Uterus (tissue), 4 donors: Measurements from ENCODE around the gene GPR17. TPM values are rescaled to one million over a fixed set of nuclear protein-coding genes. Genes with fewer than 3 reads are reported as not detected.

ENCODE experiments used
- DNase-seq, 2 donors: peaks; one replicate each; pipeline ENCODE4 v3.0.0-alpha.2; 2019 to 2020
- H3K27ac ChIP-seq, 2 donors: fragments of 200-600 bp; sonication (generic); 1 replicate in 1 of 2; 2 replicates in 1 of 2; pipeline ENCODE4 v1.5.1; 2016 to 2018
- H3K27me3 ChIP-seq, 2 donors: fragments of 200-600 bp; sonication (generic); one replicate each; pipeline ENCODE4 v1.5.1; 2018 to 2019; ENCODE audit warnings: control low read depth in 1 of 2
- H3K36me3 ChIP-seq, 2 donors: fragments of 200-600 bp; sonication (generic); one replicate each; pipeline ENCODE4 v1.5.1; 2019; ENCODE audit warnings: control low read depth in 1 of 2
- H3K4me1 ChIP-seq, 2 donors: fragments of 200-600 bp; sonication (generic); one replicate each; pipeline ENCODE4 v1.5.1; 2018 to 2019; ENCODE audit warnings: control low read depth in 1 of 2
- H3K4me3 ChIP-seq, 2 donors: fragments of 200-600 bp; sonication (generic); 1 replicate in 1 of 2; 2 replicates in 1 of 2; pipeline ENCODE4 v1.5.1; 2018 to 2019; ENCODE audit warnings: mild to moderate bottlenecking in 1 of 2
- H3K9me3 ChIP-seq, 2 donors: fragments of 200-600 bp; sonication (generic); one replicate each; pipeline ENCODE4 v1.5.1; 2019; ENCODE audit warnings: control low read depth in 1 of 2
- POLR2A ChIP-seq, 2 donors: fragments of 450-650 bp; IDR thresholded peaks; one replicate each; pipeline ENCODE4 v1.6.1; 2016; ENCODE audit warnings: antibody characterized with exemption in 2 of 2, mild to moderate bottlenecking in 1 of 2, moderate library complexity in 1 of 2
- intact Hi-C: fragments of 100-400 bp; cut with DNase I; formaldehyde crosslinking; loops from one replicate; pipeline ENCODE4 v1.15.1; 2023; ENCODE audit warnings: low total_unique reads
- total RNA-seq, 4 donors: library from RNA; depleted of rRNA in 3 of 4; stranded (reverse); fragments of >200 nt in 3 of 4; gene quantifications; one replicate each; pipeline versions ENCODE4 v1.1.0 to v1.2.4, GENCODE V29; 2014 to 2023
- TF ChIP-seq, protein P1 (sequence below), 4 experiments: fragments of 200-600 bp in 2 of 4; fragments of 450-650 bp in 2 of 4; sonication (generic) in 2 of 4; IDR thresholded peaks; one replicate each; pipeline ENCODE4 v1.5.1; 2016 to 2019; ENCODE audit warnings: antibody characterized with exemption in 4 of 4, mild to moderate bottlenecking in 2 of 4, moderate library complexity in 1 of 4
- donor health status: DM: yes; HTN: yes; CAD: no.

Gene GPR17
- total RNA-seq, 4 donors from 2014 or later: 0.41 TPM; not detected in 3

- H3K27me3 ChIP-seq: no peaks in the 10 kb centered on the region
- no peak overlapping the region for H3K27ac ChIP-seq
- DNase-seq: no peak
- no peak for TF ChIP-seq POLR2A (IDR thresholded peaks at IDR 0.05)
- TF ChIP-seq, protein P1, sequence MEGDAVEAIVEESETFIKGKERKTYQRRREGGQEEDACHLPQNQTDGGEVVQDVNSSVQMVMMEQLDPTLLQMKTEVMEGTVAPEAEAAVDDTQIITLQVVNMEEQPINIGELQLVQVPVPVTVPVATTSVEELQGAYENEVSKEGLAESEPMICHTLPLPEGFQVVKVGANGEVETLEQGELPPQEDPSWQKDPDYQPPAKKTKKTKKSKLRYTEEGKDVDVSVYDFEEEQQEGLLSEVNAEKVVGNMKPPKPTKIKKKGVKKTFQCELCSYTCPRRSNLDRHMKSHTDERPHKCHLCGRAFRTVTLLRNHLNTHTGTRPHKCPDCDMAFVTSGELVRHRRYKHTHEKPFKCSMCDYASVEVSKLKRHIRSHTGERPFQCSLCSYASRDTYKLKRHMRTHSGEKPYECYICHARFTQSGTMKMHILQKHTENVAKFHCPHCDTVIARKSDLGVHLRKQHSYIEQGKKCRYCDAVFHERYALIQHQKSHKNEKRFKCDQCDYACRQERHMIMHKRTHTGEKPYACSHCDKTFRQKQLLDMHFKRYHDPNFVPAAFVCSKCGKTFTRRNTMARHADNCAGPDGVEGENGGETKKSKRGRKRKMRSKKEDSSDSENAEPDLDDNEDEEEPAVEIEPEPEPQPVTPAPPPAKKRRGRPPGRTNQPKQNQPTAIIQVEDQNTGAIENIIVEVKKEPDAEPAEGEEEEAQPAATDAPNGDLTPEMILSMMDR (IDR thresholded peaks at IDR 0.05): no peak
- H3K4me3 ChIP-seq: no peak overlapping the region
- H3K36me3 ChIP-seq: no peaks in the 10 kb centered on the region
- no peaks in the 10 kb centered on the region for H3K9me3 ChIP-seq
- peaks cover 6 to 7% of the 10 kb centered on the region in 2 donors for H3K4me1 ChIP-seq
- intact Hi-C loops: no loop called here
Observed at GRCh38 chr2:127698553-127699355, 52.8 kb downstream of the GPR17 start.

GRCh38 chr2:127700527-127701192 lies 54.7 kb downstream of the GPR17 start:
- intact Hi-C loops: no loop called here
- Histone ChIP-seq H3K27me3 (no peaks in the 10 kb centered on the region), H3K27ac (peak overlapping the region; percentile 89 to 96), H3K9me3 (no peaks in the 10 kb centered on the region), H3K4me1 (peaks cover 6 to 7% of the 10 kb centered on the region in 2 donors), H3K4me3 (peak overlapping the region; percentile 54 to 93), H3K36me3 (no peaks in the 10 kb centered on the region)
- peak in 1 of 2 donors; percentile 36 for DNase-seq
- no peak for TF ChIP-seq POLR2A (IDR thresholded peaks at IDR 0.05)
- TF ChIP-seq, protein P1 (IDR thresholded peaks at IDR 0.05): no peak

DNA sequence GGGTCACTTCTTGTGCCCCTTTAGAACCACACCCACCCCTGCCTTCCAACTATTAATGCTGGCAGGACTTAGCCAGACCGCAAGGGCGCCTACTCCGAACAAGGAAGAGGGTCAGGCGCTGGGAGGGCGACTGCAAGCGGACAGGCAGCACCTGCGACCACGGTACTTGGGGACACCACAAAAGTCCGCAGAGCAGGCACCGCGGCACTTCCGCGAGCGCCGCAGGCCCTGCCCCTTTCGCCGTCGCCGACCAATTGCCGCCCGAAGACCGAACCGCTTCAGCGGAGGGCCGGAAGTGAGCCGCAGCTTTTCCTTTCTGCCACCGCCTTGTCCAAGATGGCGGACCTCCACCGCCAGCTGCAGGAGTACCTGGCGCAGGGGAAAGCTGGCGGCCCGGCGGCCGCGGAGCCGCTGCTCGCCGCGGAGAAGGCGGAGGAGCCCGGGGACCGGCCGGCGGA lies 55.3 kb downstream of the GPR17 start, which contains the start of gene SFT2D3:
Gene SFT2D3, plus strand, starts transcription at position 305 of the 458 bp plus-strand sequence. Its CDS starts 32 bp downstream, at position 337.
- H3K36me3 ChIP-seq: no peaks in the 10 kb centered on the region
- DNase-seq: peak; percentile 87 to 89
- no peaks in the 10 kb centered on the region for H3K9me3 ChIP-seq
- no peaks in the 10 kb centered on the region for H3K27me3 ChIP-seq
- peak within 1 kb of the TSS; percentile 89 to 96 for H3K27ac ChIP-seq
- peak within 1 kb of the TSS; percentile 54 to 93 for H3K4me3 ChIP-seq
- H3K4me1 ChIP-seq: peaks cover 6 to 7% of the 10 kb centered on the region in 2 donors
- TF ChIP-seq, protein P1 (IDR thresholded peaks at IDR 0.05): peak in 1 of 4 experiments; percentile 4
- TF ChIP-seq POLR2A (IDR thresholded peaks at IDR 0.05): peak; percentile 77 to 83
- intact Hi-C loops: no loop called here

DNA sequence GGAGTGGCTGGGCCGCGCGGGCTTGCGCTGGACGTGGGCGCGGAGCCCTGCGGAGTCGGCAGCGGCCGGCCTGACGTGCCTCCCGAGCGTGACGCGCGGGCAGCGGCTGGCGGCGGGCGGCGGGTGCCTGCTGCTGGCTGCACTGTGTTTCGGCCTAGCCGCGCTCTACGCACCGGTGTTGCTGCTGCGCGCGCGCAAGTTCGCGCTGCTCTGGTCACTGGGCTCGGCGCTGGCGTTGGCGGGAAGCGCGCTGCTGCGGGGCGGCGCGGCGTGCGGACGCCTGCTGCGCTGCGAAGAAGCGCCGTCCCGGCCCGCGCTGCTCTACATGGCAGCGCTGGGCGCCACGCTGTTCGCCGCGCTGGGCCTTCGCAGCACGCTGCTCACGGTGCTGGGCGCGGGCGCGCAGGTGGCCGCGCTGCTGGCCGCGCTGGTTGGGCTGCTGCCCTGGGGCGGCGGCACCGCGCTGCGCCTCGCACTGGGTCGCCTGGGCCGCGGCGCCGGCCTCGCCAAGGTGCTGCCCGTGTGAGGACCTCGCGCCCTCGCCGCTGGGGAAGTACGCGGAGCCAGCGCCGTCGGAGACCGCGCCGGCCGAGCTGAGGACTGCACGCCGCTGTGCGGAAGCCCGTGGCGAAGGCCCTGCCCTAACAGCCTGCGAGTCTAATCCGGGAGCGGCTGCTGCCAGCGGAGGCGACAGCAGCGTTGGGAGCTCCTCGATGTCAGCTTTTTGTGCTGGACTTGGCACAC lies 55.9 kb downstream of the GPR17 start:
- Histone ChIP-seq H3K4me1 (peaks cover 6 to 7% of the 10 kb centered on the region in 2 donors), H3K9me3 (no peaks in the 10 kb centered on the region), H3K27ac (peak overlapping the region; percentile 89 to 96), H3K36me3 (no peaks in the 10 kb centered on the region), H3K4me3 (peak overlapping the region; percentile 54 to 93), H3K27me3 (no peaks in the 10 kb centered on the region)
- DNase-seq: peak; percentile 56 to 63
- TF ChIP-seq POLR2A (IDR thresholded peaks at IDR 0.05): no peak
- TF ChIP-seq, protein P1 (IDR thresholded peaks at IDR 0.05): peak in 2 of 4 experiments; percentile 45 to 58
- intact Hi-C loops: no loop called here

Other genes with a start within 250 kb of the GPR17 start
- under 1 TPM in 1 of 4 donors, not detected in 3; 0.21 TPM for gene PROC, start 227.7 kb upstream of the GPR17 start, total RNA-seq
- gene IWS1, start 119.7 kb upstream of the GPR17 start, total RNA-seq: 10 to 100 TPM in 3 of 4 donors, 1 to 10 TPM in 1; 8.5 to 47.4 (median 33.1) TPM
- gene MYO7B, start 110.5 kb upstream of the GPR17 start, total RNA-seq: under 1 TPM; 0.21 to 0.48 (median 0.28) TPM
- gene LIMS2, start 29.4 kb downstream of the GPR17 start, total RNA-seq: 100 to 1,000 TPM in 1 of 4 donors, 10 to 100 TPM in 3; 15.8 to 298 (median 66.2) TPM
- gene SFT2D3, start 55.3 kb downstream of the GPR17 start, total RNA-seq: 10 to 100 TPM in 2 of 4 donors, 1 to 10 TPM in 2; 5.9 to 27.2 (median 11.1) TPM
- gene WDR33, start 165.0 kb downstream of the GPR17 start, total RNA-seq: 10 to 100 TPM; 27.4 to 98.2 (median 59.7) TPM
- 10 to 100 TPM in 2 of 4 donors, 1 to 10 TPM in 2; 3.3 to 38.5 (median 15.5) TPM for gene POLR2D, start 212.0 kb downstream of the GPR17 start, total RNA-seq
- 10 to 100 TPM in 2 of 4 donors, 1 to 10 TPM in 2; 5.4 to 20.4 (median 13.7) TPM for gene AMMECR1L, start 239.8 kb downstream of the GPR17 start, total RNA-seq